ENCODE results near the gene NFIX. TPM values are rescaled to one million over a fixed set of nuclear protein-coding genes. Genes with fewer than 3 reads are reported as not detected.

Gene NFIX
- total RNA-seq: 13.4 and 19.7 TPM in 2 replicates

DNA sequence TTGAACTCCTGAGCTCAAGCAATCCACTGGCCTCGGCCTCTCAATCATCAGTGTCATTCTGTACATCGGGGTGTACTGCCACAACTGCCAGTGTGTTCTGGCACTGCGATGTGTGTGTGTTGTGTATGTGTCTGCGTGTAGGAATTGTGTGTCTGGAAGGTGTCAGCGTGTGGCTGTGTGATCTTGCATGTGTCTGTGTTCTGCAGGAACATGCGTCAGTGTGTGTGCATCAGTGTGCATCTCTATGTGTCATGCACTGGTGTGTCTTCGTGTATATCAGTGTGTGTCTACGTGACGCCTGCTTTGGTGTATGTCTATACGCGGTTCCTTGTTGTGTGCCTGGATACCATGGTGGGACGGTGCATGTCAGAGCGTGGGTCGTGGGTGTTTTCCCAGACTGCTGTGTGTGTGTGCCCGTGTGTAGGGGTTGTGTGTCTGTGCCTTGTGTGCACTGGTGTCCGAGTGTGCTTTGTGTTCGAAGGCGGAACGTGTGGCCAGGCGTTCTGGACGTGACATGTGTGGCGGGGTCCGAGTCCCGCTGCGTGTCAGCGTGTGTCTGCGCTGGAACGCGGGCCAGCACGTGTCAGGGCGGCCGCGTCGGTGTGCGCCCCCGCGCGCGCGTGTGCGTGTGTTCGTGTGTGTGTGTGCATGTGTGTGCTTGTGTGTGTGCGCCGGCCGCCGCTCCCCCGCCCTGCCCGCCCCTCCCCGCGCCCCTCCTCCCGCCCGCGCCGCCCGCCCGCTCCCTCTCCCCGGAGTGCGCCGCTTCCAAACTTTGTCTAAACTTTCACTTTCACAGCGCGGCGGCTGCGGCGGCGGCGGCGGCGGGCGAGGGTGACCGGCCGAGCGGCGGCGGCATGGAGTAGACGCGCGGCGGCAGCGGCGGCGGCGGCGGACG is at the start of gene NFIX:
Gene NFIX, plus strand, starts transcription at position 775 of the 895 bp plus-strand sequence. CDS start 363 bp downstream, outside the sequence.

DNA sequence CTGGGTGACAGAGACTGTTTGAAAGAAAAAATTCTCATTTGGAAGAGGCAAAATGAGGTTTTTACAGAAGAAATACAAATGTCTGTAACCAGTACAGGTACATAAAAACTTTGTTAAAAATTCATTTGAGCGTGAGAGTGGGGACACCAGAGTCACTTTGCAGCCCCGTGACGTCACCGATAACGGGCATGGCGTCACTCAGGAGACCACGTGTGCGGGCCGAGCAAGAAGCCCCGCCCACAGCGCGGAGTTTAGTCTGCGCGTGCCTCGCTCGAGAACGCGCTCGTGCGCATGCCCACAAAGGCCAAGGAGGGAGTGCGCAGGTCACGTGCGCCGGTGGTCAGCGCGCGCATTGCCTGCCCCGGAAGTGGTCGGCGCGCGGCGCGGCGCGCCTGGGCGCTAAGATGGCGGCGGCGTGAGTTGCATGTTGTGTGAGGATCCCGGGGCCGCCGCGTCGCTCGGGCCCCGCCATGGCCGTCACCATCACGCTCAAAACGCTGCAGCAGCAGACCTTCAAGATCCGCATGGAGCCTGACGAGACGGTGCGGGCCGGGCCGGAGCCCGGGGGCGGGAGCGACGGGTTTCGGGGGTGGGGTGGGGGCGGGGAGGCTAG is 49.7 kb upstream of the NFIX start, which contains the start of gene RAD23A:
Gene RAD23A, plus strand, starts transcription at position 384 of the 613 bp plus-strand sequence. Its CDS starts 87 bp downstream, at position 471.

DNA sequence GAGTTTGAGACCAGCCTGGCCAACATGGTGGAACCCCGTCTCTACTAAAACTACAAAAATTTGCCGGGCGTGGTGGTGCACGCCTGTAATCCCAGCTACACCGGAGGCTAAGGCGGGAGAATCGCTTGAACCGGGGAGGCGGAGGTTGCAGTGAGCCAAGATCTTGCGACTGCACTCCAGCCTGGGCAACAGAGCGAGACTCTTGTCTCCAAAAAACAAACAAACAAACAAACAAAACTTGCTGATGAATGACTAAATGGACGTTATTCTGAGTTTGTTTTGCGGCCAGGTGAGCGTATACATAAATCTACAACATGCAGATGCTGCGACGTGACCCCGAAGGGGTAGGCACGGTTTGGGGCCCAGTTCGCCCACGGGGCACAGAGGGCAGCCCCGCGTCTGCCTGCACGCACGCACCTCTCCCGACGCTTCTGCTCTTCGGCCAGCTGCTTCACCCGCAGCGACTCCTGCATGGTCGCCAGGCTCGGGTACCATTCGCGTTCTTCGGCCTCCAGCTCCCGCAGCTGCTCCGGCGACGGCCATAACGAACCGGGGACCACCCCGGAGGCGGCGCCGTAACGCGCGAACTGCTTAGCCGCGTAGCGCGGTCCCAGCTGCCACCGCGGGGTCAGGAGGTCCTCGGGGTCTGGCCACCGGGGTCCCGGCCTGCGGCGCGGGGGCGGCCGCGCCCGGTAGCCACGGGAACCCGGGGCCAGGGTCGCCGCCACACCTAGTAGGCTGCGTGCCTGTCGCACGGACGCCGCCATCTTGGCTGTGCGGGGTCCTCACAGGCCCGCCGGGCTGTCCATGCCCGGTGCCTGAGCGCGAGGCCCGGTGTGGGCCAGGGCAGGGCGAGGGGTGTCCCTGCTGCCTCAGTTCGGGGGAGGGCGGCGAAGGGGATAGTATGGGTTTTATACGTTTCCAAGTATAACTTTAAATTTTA is 38.6 kb upstream of the NFIX start, which contains the start of gene GADD45GIP1:
Gene GADD45GIP1, minus strand, starts transcription at position 778 of the 943 bp plus-strand sequence. Its CDS starts 11 bp downstream, at position 767.

DNA sequence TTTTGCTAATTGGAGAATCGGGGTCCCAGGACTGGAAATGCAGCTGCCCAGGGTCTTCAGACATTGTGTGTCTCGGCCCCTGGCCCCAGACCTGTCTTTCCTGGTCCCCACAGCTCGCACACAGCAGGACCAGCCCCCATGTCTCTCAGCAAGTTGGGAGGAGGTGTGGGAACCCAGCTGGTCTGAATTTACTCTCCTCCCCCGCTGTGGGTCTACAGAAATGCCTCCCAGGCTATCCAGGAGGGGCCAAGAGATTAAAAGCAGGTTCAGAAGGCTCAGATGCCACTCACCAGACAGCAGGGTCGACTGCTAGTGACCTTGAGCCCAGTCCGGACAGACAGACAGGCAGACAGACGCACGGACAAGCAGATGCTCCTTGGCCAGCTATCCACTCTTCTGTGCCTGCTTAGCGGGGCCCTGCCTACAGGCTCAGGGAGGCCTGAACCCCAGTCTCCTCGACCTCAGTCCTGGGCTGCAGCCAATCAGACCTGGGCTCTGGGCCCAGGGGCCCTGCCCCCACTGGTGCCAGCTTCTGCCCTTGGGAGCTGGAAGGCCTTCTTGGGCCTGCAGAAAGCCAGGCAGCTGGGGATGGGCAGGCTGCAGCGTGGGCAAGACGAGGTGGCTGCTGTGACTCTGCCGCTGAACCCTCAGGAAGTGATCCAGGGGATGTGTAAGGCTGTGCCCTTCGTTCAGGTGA is 25.8 kb upstream of the NFIX start, which contains the start of gene DAND5:
Gene DAND5, plus strand, starts transcription at position 285 of the 697 bp plus-strand sequence. Its CDS starts 85 bp downstream, at position 370.

DNA sequence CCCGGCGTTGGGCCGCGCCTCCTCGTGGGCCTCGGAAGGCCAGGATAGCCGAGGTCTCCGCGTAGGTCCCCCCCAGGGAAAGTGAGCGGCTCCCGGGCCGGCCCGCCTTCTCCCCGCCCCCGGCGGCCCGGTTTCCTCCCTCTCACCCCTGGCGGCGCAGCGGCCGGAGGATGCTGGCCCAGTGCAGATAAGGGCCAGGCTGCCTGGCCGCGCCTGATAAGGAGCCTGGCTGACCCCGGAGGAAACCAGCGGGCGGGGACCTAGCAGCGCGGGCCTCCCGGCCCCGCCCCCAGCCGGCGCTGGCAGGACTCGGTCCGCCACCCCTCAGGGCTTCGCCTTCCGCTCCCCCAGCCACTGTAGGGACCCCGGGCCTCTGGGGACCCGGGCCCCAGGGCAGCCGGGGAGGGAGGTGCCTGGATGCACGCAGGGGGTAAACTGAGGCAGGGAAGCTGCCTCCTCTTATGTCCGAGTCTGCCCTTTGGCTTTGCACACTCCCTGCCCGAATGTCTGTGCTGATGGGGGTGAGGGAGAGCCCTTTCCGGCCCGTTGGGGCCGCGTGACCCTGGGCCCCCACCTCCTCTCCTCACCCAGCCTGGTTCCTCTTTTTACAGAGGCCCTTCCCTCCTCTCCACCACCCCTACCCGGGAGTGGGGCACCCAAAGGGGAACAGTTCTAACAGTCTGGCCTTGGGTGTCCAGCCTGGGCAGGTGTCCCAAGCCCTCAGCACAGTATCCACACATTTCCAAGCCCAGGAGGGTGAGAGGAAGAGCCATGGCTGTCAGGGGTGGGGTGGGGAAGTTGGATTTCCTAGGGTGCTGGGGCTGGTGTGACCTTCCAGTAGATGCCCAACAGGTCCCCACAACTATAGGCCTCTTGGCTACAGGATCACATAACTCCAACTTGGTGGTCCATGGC is 107.6 kb downstream of the NFIX start, which contains the start of gene LYL1:
Gene LYL1, minus strand, starts transcription at position 193 of the 915 bp plus-strand sequence. CDS start 1,687 bp downstream, outside the sequence.

DNA sequence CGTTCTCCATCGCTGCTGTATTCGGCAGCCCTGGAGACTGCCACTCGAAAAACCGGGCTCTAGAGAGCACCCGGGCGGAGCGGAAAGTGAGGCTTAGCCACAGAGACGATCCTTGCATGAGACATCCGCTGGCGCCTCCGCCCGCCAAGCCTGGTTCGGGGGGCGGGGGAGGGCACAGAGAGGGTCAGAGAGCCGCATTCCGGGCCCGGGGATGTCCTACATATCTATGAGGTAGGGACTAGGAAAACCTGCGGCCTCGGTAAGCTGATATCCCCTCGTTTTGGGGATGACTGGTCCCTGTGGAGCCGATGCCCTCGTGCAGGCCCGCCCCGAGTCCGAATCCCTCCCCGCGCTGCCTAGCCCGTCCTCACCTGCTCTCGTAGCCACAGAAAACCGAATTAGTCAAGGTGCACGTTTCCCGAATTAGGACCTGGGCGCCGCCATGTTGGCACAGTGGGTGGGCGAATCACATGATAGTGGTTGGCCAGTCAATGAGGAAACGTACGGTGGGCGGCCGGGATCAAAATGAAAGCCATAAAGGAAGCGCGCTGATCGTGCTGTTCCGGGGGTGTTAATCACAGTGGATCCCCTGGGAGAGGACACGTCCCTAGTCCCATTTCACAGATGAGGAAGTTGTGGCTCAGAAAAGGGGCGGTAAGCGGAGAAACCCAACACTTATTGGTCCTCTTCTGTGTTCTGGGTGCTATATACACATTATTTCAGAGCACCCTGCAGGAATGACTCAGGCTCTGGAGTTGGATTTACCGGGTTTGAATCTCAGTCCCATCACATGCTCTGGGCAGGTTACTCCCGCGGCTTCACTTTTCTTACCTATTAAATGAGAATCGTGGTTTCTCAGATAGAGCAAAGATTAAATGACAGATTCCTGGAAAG is 121.3 kb downstream of the NFIX start, which contains the start of gene TRMT1:
Gene TRMT1, minus strand, starts transcription at position 459 of the 894 bp plus-strand sequence. Its CDS starts 341 bp downstream, at position 118.

DNA sequence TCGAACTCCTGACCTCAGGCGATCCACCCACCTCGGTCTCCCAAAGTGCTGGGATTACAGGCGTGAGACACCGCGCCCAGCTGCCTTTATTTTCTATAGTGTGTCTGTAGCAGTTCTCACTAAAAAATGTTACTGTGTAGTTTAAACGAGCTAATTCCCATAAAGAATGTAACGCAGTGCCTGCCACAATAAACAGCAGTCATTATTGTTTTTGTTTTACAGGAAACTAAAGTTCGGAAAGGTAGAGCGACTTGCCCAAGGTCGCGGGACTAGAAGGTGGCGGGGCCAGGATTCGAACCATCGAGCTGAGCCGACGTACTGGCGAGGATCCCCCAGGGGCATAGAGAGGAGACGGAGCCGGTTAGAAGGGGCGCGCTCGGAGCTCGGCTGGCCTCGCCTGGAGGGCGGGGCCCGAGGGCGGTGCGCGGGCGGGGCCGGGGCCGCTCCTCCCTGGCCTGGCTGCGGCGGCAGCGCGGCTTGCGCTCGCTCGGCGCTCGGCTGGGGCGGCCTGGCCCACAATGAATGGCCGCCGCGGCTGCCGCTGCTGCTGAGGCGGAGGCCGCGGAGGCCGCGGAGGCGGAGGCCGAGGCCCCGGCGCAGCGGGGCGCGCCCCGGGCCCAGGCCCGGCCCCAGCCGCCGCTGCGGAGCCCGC is 122.6 kb downstream of the NFIX start, which contains the start of gene NACC1:
Gene NACC1, plus strand, starts transcription at position 493 of the 652 bp plus-strand sequence. CDS start 16,944 bp downstream, outside the sequence.

Other genes with a start within 250 kb of the NFIX start
- not detected in 2 replicates for gene BEST2, start 243.7 kb upstream of the NFIX start, total RNA-seq
- gene HOOK2, start 219.9 kb upstream of the NFIX start, total RNA-seq: 25.5 and 32.4 TPM in 2 replicates
- 514 and 542 TPM in 2 replicates for gene JUNB, start 204.0 kb upstream of the NFIX start, total RNA-seq
- gene PRDX2, start 193.7 kb upstream of the NFIX start, total RNA-seq: 476 and 536 TPM in 2 replicates
- gene THSD8, start 193.4 kb upstream of the NFIX start, total RNA-seq: not detected in 2 replicates
- 39.0 and 42.2 TPM in 2 replicates for gene RNASEH2A, start 188.9 kb upstream of the NFIX start, total RNA-seq
- not detected in 2 replicates for gene RTBDN, start 160.9 kb upstream of the NFIX start, total RNA-seq
- 0.23 and 0.42 TPM in 2 replicates for gene MAST1, start 157.0 kb upstream of the NFIX start, total RNA-seq
- gene DNASE2, start 114.0 kb upstream of the NFIX start, total RNA-seq: 29.3 and 32.3 TPM in 2 replicates
- gene KLF1, start 108.3 kb upstream of the NFIX start, total RNA-seq: not detected in 2 replicates
- 20.6 and 38.9 TPM in 2 replicates for gene GCDH, start 104.3 kb upstream of the NFIX start, total RNA-seq
- 0.14 and 2.2 TPM in 2 replicates for gene SYCE2, start 76.2 kb upstream of the NFIX start, total RNA-seq
- gene FARSA, start 61.8 kb upstream of the NFIX start, total RNA-seq: 96.3 and 108 TPM in 2 replicates
- 926 and 958 TPM in 2 replicates for gene CALR, start 56.9 kb upstream of the NFIX start, total RNA-seq
- 103 and 117 TPM in 2 replicates for gene RAD23A, start 49.6 kb upstream of the NFIX start, total RNA-seq
- 88.6 and 107 TPM in 2 replicates for gene GADD45GIP1, start 38.3 kb upstream of the NFIX start, total RNA-seq
- 0.07 TPM in 1 of 2 replicates, not detected in the other for gene DAND5, start 25.9 kb upstream of the NFIX start, total RNA-seq
- gene LYL1, start 107.4 kb downstream of the NFIX start, total RNA-seq: 0.09 and 0.63 TPM in 2 replicates
- gene TRMT1, start 121.3 kb downstream of the NFIX start, total RNA-seq: 34.3 and 35.7 TPM in 2 replicates
- 55.1 and 80.2 TPM in 2 replicates for gene NACC1, start 122.8 kb downstream of the NFIX start, total RNA-seq
- gene STX10, start 154.9 kb downstream of the NFIX start, total RNA-seq: 86.1 and 87.0 TPM in 2 replicates
- gene IER2, start 154.9 kb downstream of the NFIX start, total RNA-seq: 116 and 134 TPM in 2 replicates